Measurements from ENCODE around the gene RNASEH2A. TPM values are rescaled to one million over a fixed set of nuclear protein-coding genes. Genes with fewer than 3 reads are reported as not detected.
"Not testable (repeated sequence)": the region's sequence is repeated elsewhere in the genome, so short reads cannot be mapped to it uniquely, and the experiment has no call there.

The RNASEH2A gene
- total RNA-seq, 1 experiment from 2014 or later = 79.5 TPM

GRCh38 chr19:12843999-12844732 lies 37.8 kb downstream of the RNASEH2A start:
- no peak overlapping the region for H3K4me2 ChIP-seq (ENCODE audit: insufficient read depth, insufficient read length, low read length)
- Mint-ChIP-seq H3K36me3 (ENCODE audit: insufficient read depth in 1 of 3, low read depth in 3 of 3) (peaks cover 10 to 15% (median 10%) of the 10 kb centered on the region in 3 experiments), H3K4me3 (no peak overlapping the region), H3K27me3 (ENCODE audit: low read depth) (peaks cover 12% of the 10 kb centered on the region), H3K27ac (no peak overlapping the region), H3K4me1 (peaks cover 25 to 27% of the 10 kb centered on the region in 2 experiments), H3K9me3 (no peaks in the 10 kb centered on the region)
- H3K79me1 ChIP-seq (ENCODE audit: insufficient read depth, low read depth, low read length, poor library complexity, severe bottlenecking) = no peaks in the 10 kb centered on the region
- H2BK120ac ChIP-seq (ENCODE audit: low read depth, low read length, poor library complexity, severe bottlenecking) = no peak overlapping the region
- DNase-seq = no peak
- no peak overlapping the region for H3K27ac ChIP-seq (ENCODE audit: insufficient read length, low read depth, low read length)
- H3K27me3 ChIP-seq (ENCODE audit: insufficient read depth, low read length) = no peaks in the 10 kb centered on the region
- H3T11ph ChIP-seq (ENCODE audit: low read length) = no peak overlapping the region
- no peak overlapping the region for H2BK15ac ChIP-seq (ENCODE audit: low read depth, low read length)
- no peak overlapping the region for H2AK5ac ChIP-seq (ENCODE audit: insufficient read length, low read length)
- no peak overlapping the region for H3K4ac ChIP-seq (ENCODE audit: low read depth, low read length)
- no peak for TF ChIP-seq CTCF (conservative IDR thresholded peaks at IDR 0.05)
- no peak overlapping the region for H3K18ac ChIP-seq (ENCODE audit: insufficient read length, low read depth, low read length)
- H2BK12ac ChIP-seq (ENCODE audit: insufficient read length, low read depth, low read length) = no peak overlapping the region
- no peaks in the 10 kb centered on the region for H4K20me1 ChIP-seq (ENCODE audit: control insufficient read depth, insufficient read depth, insufficient read length)
- no peaks in the 10 kb centered on the region for H3K79me2 ChIP-seq (ENCODE audit: insufficient read depth, low read length)
- no peak overlapping the region for H2BK20ac ChIP-seq (ENCODE audit: low read depth, low read length, poor library complexity, severe bottlenecking)
- H3K14ac ChIP-seq (ENCODE audit: insufficient read depth, low read length) = no peak overlapping the region
- no peak overlapping the region for H3K9ac ChIP-seq (ENCODE audit: extremely low read depth, insufficient read length, low read length)
- H4K8ac ChIP-seq (replicated peaks; ENCODE audit: insufficient read length, low read depth, low read length) = no peak overlapping the region
- no peak overlapping the region for H4K5ac ChIP-seq (ENCODE audit: insufficient read length, low read depth, low read length)
- no peak overlapping the region for H3K23ac ChIP-seq (ENCODE audit: insufficient read length, low read depth, low read length)
- no peaks in the 10 kb centered on the region for H3K9me3 ChIP-seq (ENCODE audit: control insufficient read depth, low read depth, low read length)
- H3K4me1 ChIP-seq (ENCODE audit: insufficient read depth, low read length) = 0 out of 2 replicates have a peak, but pooled peaks cover 2% of the 10 kb centered on the region
- no CpG with 5 or more reads among the region's 3 CpGs for WGBS (ENCODE audit: extremely low coverage, insufficient read length, low lambda C conversion rate)
- H3K23me2 ChIP-seq (ENCODE audit: insufficient read length, low read depth, low read length, poor library complexity, severe bottlenecking) = no peaks in the 10 kb centered on the region
- H2BK5ac ChIP-seq (ENCODE audit: insufficient read length, low read length) = no peak overlapping the region
- no peak overlapping the region for H2AFZ ChIP-seq (ENCODE audit: low read length)
- no peak overlapping the region for H4K91ac ChIP-seq (ENCODE audit: insufficient read length, low read depth, low read length)
- H3K56ac ChIP-seq (ENCODE audit: insufficient read length, low read depth, low read length) = no peak overlapping the region

GRCh38 chr19:12846613-12847012 lies 40.2 kb downstream of the RNASEH2A start:
- not testable (repeated sequence) for H3K4ac ChIP-seq (ENCODE audit: low read depth, low read length); H3T11ph ChIP-seq (ENCODE audit: low read length); H4K8ac ChIP-seq (replicated peaks; ENCODE audit: insufficient read length, low read depth, low read length); H3K4me2 ChIP-seq (ENCODE audit: insufficient read depth, insufficient read length, low read length); H3K79me2 ChIP-seq (ENCODE audit: insufficient read depth, low read length); H3K9me3 Mint-ChIP-seq; H3K18ac ChIP-seq (ENCODE audit: insufficient read length, low read depth, low read length); H3K27ac ChIP-seq (ENCODE audit: insufficient read length, low read depth, low read length); DNase-seq; H3K79me1 ChIP-seq (ENCODE audit: insufficient read depth, low read depth, low read length, poor library complexity, severe bottlenecking); H2BK12ac ChIP-seq (ENCODE audit: insufficient read length, low read depth, low read length); H4K20me1 ChIP-seq (ENCODE audit: control insufficient read depth, insufficient read depth, insufficient read length); H4K5ac ChIP-seq (ENCODE audit: insufficient read length, low read depth, low read length); H2BK20ac ChIP-seq (ENCODE audit: low read depth, low read length, poor library complexity, severe bottlenecking); H3K14ac ChIP-seq (ENCODE audit: insufficient read depth, low read length); H2AFZ ChIP-seq (ENCODE audit: low read length); H3K9me3 ChIP-seq (ENCODE audit: control insufficient read depth, low read depth, low read length); H2AK5ac ChIP-seq (ENCODE audit: insufficient read length, low read length); H2BK5ac ChIP-seq (ENCODE audit: insufficient read length, low read length); H3K4me3 Mint-ChIP-seq; H3K56ac ChIP-seq (ENCODE audit: insufficient read length, low read depth, low read length); H3K4me1 ChIP-seq (ENCODE audit: insufficient read depth, low read length); H2BK15ac ChIP-seq (ENCODE audit: low read depth, low read length); H3K27ac Mint-ChIP-seq; H4K91ac ChIP-seq (ENCODE audit: insufficient read length, low read depth, low read length); H3K27me3 ChIP-seq (ENCODE audit: insufficient read depth, low read length); H2BK120ac ChIP-seq (ENCODE audit: low read depth, low read length, poor library complexity, severe bottlenecking); H3K23me2 ChIP-seq (ENCODE audit: insufficient read length, low read depth, low read length, poor library complexity, severe bottlenecking); H3K23ac ChIP-seq (ENCODE audit: insufficient read length, low read depth, low read length); H3K9ac ChIP-seq (ENCODE audit: extremely low read depth, insufficient read length, low read length)
- Mint-ChIP-seq H3K27me3 (ENCODE audit: low read depth) (peaks cover 11% of the 10 kb centered on the region), H3K4me1 (peaks cover 10 to 11% of the 10 kb centered on the region in 2 experiments), H3K36me3 (ENCODE audit: insufficient read depth in 1 of 3, low read depth in 3 of 3) (peaks cover 10 to 15% (median 10%) of the 10 kb centered on the region in 3 experiments)
- WGBS (ENCODE audit: extremely low coverage, insufficient read length, low lambda C conversion rate) = no CpG with 5 or more reads among the region's 7 CpGs
